Activated naive CD4-positive, alpha-beta T cell (primary cell): ENCODE data around the gene RUBCN.
"Not testable (repeated sequence)": the region's sequence is repeated elsewhere in the genome, so short reads cannot be mapped to it uniquely, and the experiment has no call there.

Experiments
- DNase-seq, 4 experiments: peaks; one replicate each; lab custom pipeline; 2025; lab: John Stamatoyannopoulos, UW

RUBCN gene

GRCh38 chr3:197657541-197658292 is 79.0 kb downstream of the RUBCN start:
- DNase-seq, result not testable (repeated sequence)

GRCh38 chr3:197656960-197657359 is 79.7 kb downstream of the RUBCN start:
- not testable (repeated sequence) for DNase-seq

- not testable (repeated sequence) for DNase-seq
Measured at GRCh38 chr3:197656129-197656528, 80.6 kb downstream of the RUBCN start.

GRCh38 chr3:197654998-197655330 is 81.7 kb downstream of the RUBCN start:
- DNase-seq, result not testable (repeated sequence)

- DNase-seq, result not testable (repeated sequence)
Measured at GRCh38 chr3:197654090-197654997, 82.4 kb downstream of the RUBCN start.

GRCh38 chr3:197652860-197653259 is 83.8 kb downstream of the RUBCN start:
- not testable (repeated sequence) for DNase-seq

GRCh38 chr3:197647649-197648048 is 89.1 kb downstream of the RUBCN start:
- not testable (repeated sequence) for DNase-seq

- DNase-seq, result not testable (repeated sequence)
Measured at GRCh38 chr3:197647191-197647590, 89.5 kb downstream of the RUBCN start.

GRCh38 chr3:197646294-197646693 is 90.4 kb downstream of the RUBCN start:
- not testable (repeated sequence) for DNase-seq

GRCh38 chr3:197637556-197637955 is 99.1 kb downstream of the RUBCN start:
- not testable (repeated sequence) for DNase-seq

- not testable (repeated sequence) for DNase-seq
Measured at GRCh38 chr3:197631989-197632388, 104.7 kb downstream of the RUBCN start.

GRCh38 chr3:197630766-197631165 is 105.9 kb downstream of the RUBCN start:
- not testable (repeated sequence) for DNase-seq

- not testable (repeated sequence) for DNase-seq
Measured at GRCh38 chr3:197629286-197629685, 107.4 kb downstream of the RUBCN start.

GRCh38 chr3:197627772-197628523 is 108.8 kb downstream of the RUBCN start:
- not testable (repeated sequence) for DNase-seq

- DNase-seq, result not testable (repeated sequence)
Measured at GRCh38 chr3:197627158-197627771, 109.4 kb downstream of the RUBCN start.

- DNase-seq, result not testable (repeated sequence)
Measured at GRCh38 chr3:197626404-197627157, 110.1 kb downstream of the RUBCN start.

- not testable (repeated sequence) for DNase-seq
Measured at GRCh38 chr3:197621478-197621877, 115.2 kb downstream of the RUBCN start.
